NB4 (cell line): ENCODE results near the gene CEP76.

Experiments used
- CTCF ChIP-seq: IDR thresholded peaks from one replicate; pipeline ENCODE4 v1.5.1; 2012; ENCODE audit warnings: low read depth, low read length
- MAX ChIP-seq: IDR thresholded peaks from 2 replicates; pipeline ENCODE4 v1.6.1; 2011; ENCODE audit warnings: low read depth, low read length
- POLR2A ChIP-seq: IDR thresholded peaks from 2 replicates; pipeline ENCODE4 v1.6.1; 2011; ENCODE audit warnings: mild to moderate bottlenecking; ENCODE audit not compliant: insufficient read length; ENCODE audit errors: extremely low read depth

GRCh38 chr18:12640881-12641200, 61.7 kb downstream of the CEP76 start:
- TF ChIP-seq CTCF (no peak), POLR2A (no peak), MAX (no peak)
